HuH-7.5 (cell line): ENCODE measurements around the gene P4HA2.
A peak's percentile ranks its signal among the peaks of the same experiment; 100 is the strongest.

Experiments
- DNase-seq: peaks from one replicate; pipeline ENCODE4 v3.0.0; 2011; ENCODE audit warnings: low spot score

Gene P4HA2

DNA sequence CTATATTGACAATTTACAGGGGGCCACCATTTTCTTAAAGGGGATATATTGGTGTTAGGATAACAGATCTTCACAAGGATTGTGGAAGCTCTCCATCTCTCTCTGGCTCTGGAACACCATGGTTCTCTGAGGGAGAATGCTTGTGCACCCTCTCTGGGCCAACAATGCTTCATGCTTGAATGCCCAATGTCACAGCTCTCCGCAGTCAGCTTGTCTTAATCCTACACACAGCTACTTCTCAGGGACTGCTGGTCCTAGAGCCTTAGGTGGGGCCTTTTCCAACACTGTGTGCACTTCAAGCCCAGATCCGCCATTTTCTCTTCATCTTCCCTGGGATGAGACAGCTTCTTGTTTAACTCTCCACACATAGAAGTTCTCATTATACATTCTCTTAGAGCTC is 22.9 kb upstream of the P4HA2 start:
- DNase-seq: no peak

- no peak for DNase-seq
These were observed 19.2 kb upstream of the P4HA2 start for GRCh38 chr5:132246806-132247205.

GRCh38 chr5:132245593-132245992 is 17.9 kb upstream of the P4HA2 start:
- no peak for DNase-seq

DNA sequence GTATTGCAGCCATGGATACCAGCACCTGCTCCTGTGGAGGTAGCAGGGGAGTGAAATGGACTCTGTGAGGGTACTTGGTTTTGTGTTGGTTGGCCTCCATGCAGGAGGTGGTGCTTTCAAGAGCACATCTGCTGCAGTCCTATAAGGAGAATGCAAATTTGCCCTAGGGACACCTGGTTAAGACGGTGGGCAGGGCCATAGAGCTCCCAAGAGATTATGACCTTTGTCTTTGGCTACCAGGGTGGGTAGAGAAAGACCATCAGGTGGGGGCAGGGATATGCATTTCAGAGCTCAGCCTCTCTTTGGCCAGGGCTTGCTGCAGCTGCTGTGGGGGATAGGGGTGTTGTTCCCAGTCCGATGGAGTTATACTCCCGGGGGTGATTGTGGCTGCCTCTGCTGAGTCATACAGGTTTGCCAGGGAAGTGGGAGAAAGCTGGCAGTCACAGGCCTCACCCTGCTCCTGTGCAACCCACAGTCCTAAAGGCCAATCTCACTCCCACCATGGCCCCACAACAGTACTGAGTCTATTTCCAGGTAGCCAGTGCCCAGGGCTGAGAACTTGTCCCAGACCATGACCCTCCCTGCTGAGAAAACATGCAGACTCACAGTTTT is 15.8 kb upstream of the P4HA2 start:
- DNase-seq: no peak

DNA sequence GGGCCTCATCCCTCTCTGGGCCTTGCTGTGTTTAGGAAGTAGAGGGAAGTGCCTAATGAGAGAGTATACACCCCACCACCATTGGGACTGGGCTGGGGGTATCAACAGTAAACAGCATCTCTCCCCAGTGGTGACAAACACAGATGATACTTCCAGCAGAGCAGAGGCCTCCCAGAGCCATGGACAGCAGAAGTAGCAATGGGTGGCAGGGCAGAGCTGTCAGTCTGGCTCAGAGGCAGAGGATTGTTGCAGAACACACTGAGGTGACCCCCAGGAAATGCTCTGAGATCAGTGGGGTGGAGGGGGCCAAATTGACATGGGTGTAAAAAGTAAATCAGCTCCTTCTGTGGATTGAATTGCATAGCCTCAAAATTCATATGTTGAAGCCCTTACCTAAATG is 12.1 kb upstream of the P4HA2 start:
- no peak for DNase-seq

GRCh38 chr5:132238901-132239500 is 11.3 kb upstream of the P4HA2 start:
- DNase-seq: no peak

DNA sequence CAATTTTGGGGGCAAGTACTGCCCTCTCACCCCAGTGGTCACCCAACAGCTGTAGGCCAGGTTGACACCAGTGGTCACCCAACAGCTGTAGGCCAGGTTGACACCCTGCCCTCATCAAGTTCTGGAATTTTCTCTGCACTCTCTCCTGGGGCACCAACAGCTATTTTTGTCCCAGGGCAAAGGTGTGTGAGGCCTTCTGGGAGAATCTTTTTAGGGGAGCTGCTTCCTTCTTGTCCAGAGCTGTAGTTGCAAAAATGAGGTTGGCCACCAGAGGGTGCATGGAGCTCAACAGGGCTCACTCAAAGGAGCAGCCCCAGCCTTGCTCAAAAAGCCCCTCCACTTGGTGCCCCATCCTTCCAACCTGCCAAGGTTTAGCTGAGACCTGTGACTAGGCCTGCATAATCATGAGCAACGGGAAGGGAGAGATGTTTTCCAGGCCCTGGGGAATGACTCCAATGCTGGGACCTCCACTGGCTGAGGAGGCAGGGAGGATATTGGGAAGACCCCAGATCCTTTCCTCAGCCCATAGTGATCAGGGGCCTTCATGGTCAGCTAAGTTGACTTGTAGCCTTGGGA is 10.6 kb upstream of the P4HA2 start:
- peak; percentile 42 for DNase-seq

- no peak for DNase-seq
These were observed 10.0 kb upstream of the P4HA2 start for GRCh38 chr5:132237670-132238069.

DNA sequence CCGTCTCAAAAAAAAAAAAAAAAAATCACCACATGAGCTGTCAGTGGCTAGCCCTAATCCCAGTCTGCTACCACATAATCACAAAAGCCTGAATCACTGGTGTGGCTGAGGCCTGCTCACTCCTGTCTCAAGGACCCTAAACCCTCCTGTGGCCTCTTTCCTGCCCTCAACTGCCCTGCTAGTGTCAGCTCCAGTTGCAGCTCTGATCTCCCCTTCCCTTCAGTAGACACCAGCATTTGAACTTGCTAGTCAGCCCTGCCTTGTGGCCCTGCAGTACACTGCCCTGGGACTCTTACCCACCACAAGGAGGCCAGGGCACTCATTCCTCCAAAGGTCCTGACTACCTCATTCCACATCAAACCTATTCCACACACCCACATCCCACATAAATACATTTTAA is 9.5 kb upstream of the P4HA2 start:
- DNase-seq: no peak

DNA sequence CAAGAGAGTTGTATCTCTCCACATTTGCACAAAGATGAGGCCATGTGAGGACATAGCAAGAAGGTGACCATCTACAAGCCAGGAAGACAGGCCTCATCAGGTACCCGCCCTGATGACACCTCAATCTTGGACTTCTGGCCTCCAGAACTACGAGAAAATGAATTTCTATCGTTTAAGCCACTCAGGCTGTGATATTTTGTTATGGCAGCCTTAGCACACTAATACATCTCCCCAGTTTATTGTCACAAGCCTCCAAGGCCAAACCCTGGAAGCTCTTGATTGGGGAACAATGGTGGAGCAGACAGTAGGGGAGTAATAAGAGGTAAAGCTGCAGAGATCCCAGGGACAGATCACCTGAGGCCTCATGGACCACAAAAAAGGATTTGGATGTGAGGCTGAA is 7.7 kb upstream of the P4HA2 start:
- no peak for DNase-seq

DNA sequence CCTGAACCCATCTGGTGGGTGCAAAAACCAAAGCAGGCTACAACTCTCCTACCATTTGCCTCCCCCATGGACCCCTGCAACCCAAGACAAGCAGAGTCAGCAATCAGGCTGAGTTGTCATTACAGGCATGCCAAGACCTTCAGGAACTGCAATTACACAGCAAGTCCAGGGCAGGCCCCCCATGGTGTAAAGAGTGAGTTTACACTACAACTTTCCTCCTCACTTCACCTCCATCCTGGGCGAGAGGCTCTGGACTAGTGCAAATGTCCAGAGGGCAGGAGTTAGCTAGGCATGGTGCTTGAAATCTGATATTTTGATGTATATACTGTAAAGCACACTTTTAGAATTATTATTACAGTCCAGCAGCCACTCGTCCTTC is 7.0 kb upstream of the P4HA2 start:
- no peak for DNase-seq

- no peak for DNase-seq
These were observed 6.4 kb upstream of the P4HA2 start for GRCh38 chr5:132233811-132234683.

DNA sequence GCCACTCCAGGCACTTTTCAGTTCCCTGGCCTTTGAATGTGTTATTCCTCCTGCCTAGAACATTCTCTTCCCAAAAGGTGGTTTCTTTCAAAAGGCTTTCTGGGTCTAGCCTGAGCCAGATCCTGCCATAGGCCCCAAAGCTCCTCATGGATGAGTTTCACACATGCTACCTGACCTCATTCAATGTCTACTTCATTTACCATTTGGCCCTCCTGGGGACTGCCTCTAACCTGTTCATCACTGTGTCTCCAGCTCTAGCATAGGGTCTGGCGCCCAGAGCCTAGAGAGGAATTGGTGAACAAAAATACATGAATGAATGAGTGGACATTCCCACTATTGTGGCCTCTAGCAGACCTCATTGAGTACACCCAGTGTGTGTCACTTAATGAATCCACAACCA is 5.4 kb upstream of the P4HA2 start:
- DNase-seq: no peak

GRCh38 chr5:132232465-132232864 is 4.8 kb upstream of the P4HA2 start:
- no peak for DNase-seq

DNA sequence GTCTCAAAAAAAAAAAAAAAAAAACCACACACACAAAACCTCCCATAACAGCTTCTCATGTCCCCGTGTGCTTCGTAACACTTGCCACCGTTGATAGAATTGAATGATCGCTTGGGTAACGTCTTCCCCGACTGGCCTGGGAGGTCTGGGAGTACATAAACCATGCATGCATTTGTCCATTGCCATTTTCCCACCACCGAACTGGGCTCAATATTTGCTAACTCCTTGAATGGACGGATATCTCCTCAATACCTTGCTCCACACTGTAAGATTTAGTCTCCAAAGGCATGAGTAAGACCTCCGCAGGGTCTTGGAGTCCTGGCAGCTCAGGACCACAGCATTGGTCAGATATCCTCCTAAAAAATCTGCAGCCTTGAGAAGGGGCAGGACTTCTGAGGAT is 3.2 kb upstream of the P4HA2 start:
- no peak for DNase-seq

DNA sequence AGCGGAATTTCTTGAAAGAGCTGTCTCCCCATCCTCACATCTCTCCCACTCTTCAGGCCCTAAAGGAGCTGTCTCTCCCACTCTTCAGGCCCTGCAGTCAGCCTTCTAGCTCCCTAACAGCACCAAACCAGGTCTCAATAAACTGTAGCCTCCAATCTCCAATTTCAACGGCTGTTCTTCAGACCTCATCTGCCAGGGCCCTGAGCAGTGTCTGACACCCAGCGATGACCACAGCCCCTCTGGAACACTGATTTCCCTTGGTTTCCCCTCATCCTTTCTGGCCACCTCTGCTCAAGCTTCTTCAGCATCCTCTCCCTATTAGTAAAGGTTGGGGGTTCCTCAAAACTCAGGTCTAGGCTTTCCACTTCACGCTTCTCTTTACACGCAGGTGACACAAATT is 1.6 kb upstream of the P4HA2 start:
- DNase-seq: no peak

- no peak for DNase-seq
These were observed 785 bp upstream of the P4HA2 start for GRCh38 chr5:132228241-132229035.

DNA sequence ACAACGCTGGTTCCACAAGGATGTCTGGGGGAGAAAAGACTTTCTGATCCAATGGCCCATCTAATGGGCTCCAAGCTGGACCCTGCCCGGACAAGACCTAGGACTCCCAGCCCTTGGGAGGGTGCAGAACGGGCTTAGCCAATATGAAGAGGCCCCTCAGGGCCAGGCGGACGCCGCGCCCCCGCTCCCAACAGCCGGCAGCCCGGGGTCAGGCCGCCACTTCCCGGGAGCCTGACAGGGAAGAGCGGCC is 493 bp downstream of the P4HA2 start:
- DNase-seq: no peak

DNA sequence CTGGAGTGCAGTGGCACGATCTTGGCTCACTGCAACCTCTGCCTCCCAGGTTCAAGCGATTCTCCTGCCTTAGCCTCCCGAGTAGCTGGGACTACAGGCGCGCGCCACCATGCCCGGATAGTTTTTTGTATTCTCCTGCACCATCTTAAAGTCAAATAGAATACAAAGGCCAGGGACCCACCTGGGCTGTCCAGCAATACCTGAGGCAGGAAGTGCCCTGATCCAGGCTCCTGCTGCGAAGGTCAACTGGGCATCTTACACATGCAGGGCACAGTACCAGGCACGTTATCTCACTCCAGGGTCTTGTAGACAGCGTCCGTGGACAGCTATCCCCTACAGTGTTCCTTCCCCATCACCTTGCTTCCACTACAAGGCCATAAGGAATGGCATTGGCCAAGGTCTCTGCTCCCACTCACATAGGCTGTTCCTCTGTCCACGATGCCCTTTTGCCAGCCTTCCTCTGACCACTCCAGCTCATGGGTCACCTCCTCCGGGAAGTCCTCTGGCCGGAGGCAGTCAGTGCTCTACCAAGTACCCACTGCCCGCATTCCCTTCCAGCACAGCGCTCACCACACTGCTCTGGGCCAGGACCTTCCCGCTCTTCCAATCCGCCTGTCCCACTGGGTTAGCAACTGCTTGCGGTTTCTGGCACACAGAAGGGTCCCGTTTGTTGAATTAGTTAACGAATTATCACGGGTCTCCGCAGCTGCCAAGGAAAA is 978 bp downstream of the P4HA2 start:
- DNase-seq: no peak

- DNase-seq: no peak
These were observed 2.3 kb downstream of the P4HA2 start for GRCh38 chr5:132225165-132226032.

DNA sequence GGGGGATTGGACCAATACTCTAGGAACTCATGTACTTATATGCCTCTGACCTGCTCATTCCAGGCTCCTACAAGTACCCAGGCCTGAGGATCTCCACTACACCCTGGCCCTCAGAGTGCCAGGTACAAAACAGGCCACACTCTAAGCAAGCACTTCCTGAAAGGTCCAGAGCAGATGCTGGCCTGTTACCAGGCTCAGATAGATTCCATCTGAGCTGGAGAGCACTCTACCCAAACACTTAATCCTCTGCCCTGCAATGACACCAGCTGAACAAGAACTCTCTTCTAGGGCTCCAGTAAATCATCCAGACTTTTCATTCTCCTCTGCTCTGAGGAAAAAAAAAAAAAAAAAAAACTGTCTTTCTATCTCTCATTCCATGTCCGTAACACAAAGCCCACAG is 2.9 kb downstream of the P4HA2 start:
- no peak for DNase-seq
